Pancreas (tissue), 10 donors: ENCODE results near the gene GABRR2. TPM values are rescaled to one million over a fixed set of nuclear protein-coding genes. Genes with fewer than 3 reads are reported as not detected.

ENCODE experiments used
- ATAC-seq, 4 donors: fragments of 200-7000 bp; cut with Tn5 transposase; one replicate each; pipeline versions ENCODE4 v1.8.0 to v1.9.1; 2020; ENCODE audit warnings: mild to moderate bottlenecking in 4 of 4, moderate library complexity in 4 of 4
- DNase-seq, 6 donors: peaks; one replicate each; pipeline ENCODE4 v3.0.0-alpha.2; 2020
- FAIRE-seq: peaks from 2 replicates; lab custom pipeline; 2012; peaks lifted over from hg19 to GRCh38; lab: Jason Lieb, UNC
- H3K27ac ChIP-seq, 4 donors: fragments of 200-600 bp; sonication (generic); 1 replicate in 3 of 4; 2 replicates in 1 of 4; pipeline versions ENCODE4 v1.5.0 to v1.8.0; 2020
- H3K27me3 ChIP-seq, 4 donors: fragments of 200-600 bp; one replicate each; pipeline ENCODE4 v1.8.0; 2021
- H3K36me3 ChIP-seq, 3 donors: fragments of 200-600 bp; sonication (generic) in 1 of 3; one replicate each; pipeline versions ENCODE4 v1.5.0 to v1.8.0; 2020 to 2021
- H3K4me1 ChIP-seq, 3 donors: fragments of 200-600 bp; one replicate each; pipeline ENCODE4 v1.8.0; 2021
- H3K4me3 ChIP-seq, 4 donors: fragments of 200-600 bp; sonication (generic) in 2 of 4; one replicate each; pipeline versions ENCODE4 v1.5.0 to v1.8.0; 2020 to 2021
- H3K9me3 ChIP-seq, 4 donors: fragments of 200-600 bp; one replicate each; pipeline ENCODE4 v1.8.0; 2021
- CTCF ChIP-seq, 4 donors: fragments of 200-600 bp; sonication (generic) in 3 of 4; IDR thresholded peaks; one replicate each; pipeline versions ENCODE4 v1.5.0 to v1.8.0; 2021; ENCODE audit warnings: antibody characterized with exemption in 4 of 4
- WGBS, 2 donors: extraction: QIAGEN DNeasy Blood & Tissue Kit; methylation state at CpG; one replicate each; pipeline ENCODE4 v1.1.7; 2013; 5-methylcytosine and 5-hydroxymethylcytosine counted together
- intact Hi-C, 3 donors: fragments of 100-400 bp; cut with DNase I; formaldehyde crosslinking; loops; one replicate each; pipeline versions ENCODE4 v1.11.1 to v1.14.2; 2022
- polyA plus RNA-seq, 2 donors: library from polyadenylated mRNA; stranded (reverse); fragments of 200-250 nt; gene quantifications; one replicate each; pipeline ENCODE4 v1.2.3, GENCODE V29; 2013
- total RNA-seq, 6 donors: library from RNA; stranded (reverse); fragmentation: NEBNext Ultra II Directional in 4 of 6; extraction: Animal tissue kit (Norgen Biotek cat#: 25700) in 4 of 6; gene quantifications; one replicate each; pipeline versions ENCODE4 v1.2.1 to v1.2.4, GENCODE V29; 2021 to 2023
- donor health status: healthy with polysubstance abuse.
- donor health status: DM: no; HTN: no; CAD: no; lungs with moderate emphysema.
- donor health status: DM: no; HTN: no; CAD: no.
- donor health status: control.
- donor health status: control.
- donor health status: Bipolar disorder and iron deficiency.
- donor health status: DM: yes; HTN: yes; CAD: no.
- donor health status: DM: no; HTN: no; CAD: no.
- donor health status: DM: no; HTN: no; CAD: no.
- donor health status: DM: yes; HTN: yes; CAD: no.

GABRR2 gene
- total and polyA plus RNA-seq, 8 donors: 0.14 to 0.75 (median 0.27) TPM; not detected in 1

- Histone ChIP-seq H3K9me3 (no peaks in the 10 kb centered on the region), H3K4me1 (peaks cover 6 to 28% (median 7%) of the 10 kb centered on the region in 3 donors), H3K4me3 (no peak overlapping the region), H3K27ac (no peak overlapping the region), H3K27me3 (no peaks in the 10 kb centered on the region), H3K36me3 (no peaks in the 10 kb centered on the region)
- TF ChIP-seq CTCF (IDR thresholded peaks at IDR 0.05): no peak
- ATAC-seq (no peak), DNase-seq (no peak), FAIRE-seq (no peak)
- WGBS, 2 donors: 97 to 99% methylated on average over 1 of the region's 1 CpG
- intact Hi-C loops: no loop called here
Observed at GRCh38 chr6:89348372-89348771, 33.3 kb upstream of the GABRR2 start.

- Histone ChIP-seq H3K4me1 (peaks cover 6 to 28% (median 7%) of the 10 kb centered on the region in 3 donors), H3K9me3 (no peaks in the 10 kb centered on the region), H3K36me3 (no peaks in the 10 kb centered on the region), H3K4me3 (no peak overlapping the region), H3K27ac (no peak overlapping the region), H3K27me3 (no peaks in the 10 kb centered on the region)
- FAIRE-seq: no peak
- 23 to 43% methylated on average over 2 of the region's 2 CpGs for WGBS, 2 donors
- peak in 3 of 4 donors; percentile 2 to 17 (median 5) for ATAC-seq
- intact Hi-C loops: no loop called here
- DNase-seq: peak in 3 of 6 donors; percentile 17 to 28 (median 21)
- no peak for TF ChIP-seq CTCF (IDR thresholded peaks at IDR 0.05)
Observed at GRCh38 chr6:89347825-89348224, 32.7 kb upstream of the GABRR2 start.

GRCh38 chr6:89346433-89346832, 31.3 kb upstream of the GABRR2 start:
- no peaks in the 10 kb centered on the region for H3K27me3 ChIP-seq
- TF ChIP-seq CTCF (IDR thresholded peaks at IDR 0.05): no peak
- DNase-seq: no peak
- 91 to 93% methylated on average over 4 of the region's 4 CpGs for WGBS, 2 donors
- intact Hi-C loops: no loop called here
- peaks cover 0 to 8% (median 0%) of the 10 kb centered on the region in 3 donors for H3K36me3 ChIP-seq
- peaks cover 6 to 27% (median 7%) of the 10 kb centered on the region in 3 donors for H3K4me1 ChIP-seq
- no peak for ATAC-seq
- no peaks in the 10 kb centered on the region for H3K9me3 ChIP-seq
- FAIRE-seq: no peak
- H3K4me3 ChIP-seq: no peak overlapping the region
- no peak overlapping the region for H3K27ac ChIP-seq

GRCh38 chr6:89339565-89339964, 24.5 kb upstream of the GABRR2 start:
- H3K27me3 ChIP-seq: no peaks in the 10 kb centered on the region
- intact Hi-C loops: no loop called here
- no peak overlapping the region for H3K4me3 ChIP-seq
- DNase-seq: no peak
- TF ChIP-seq CTCF (IDR thresholded peaks at IDR 0.05): no peak
- 95 to 98% methylated on average over 2 of the region's 2 CpGs for WGBS, 2 donors
- peaks cover 0 to 32% (median 8%) of the 10 kb centered on the region in 3 donors for H3K36me3 ChIP-seq
- no peak for ATAC-seq
- no peak overlapping the region for H3K27ac ChIP-seq
- no peaks in the 10 kb centered on the region for H3K4me1 ChIP-seq
- FAIRE-seq: no peak
- H3K9me3 ChIP-seq: no peaks in the 10 kb centered on the region

- FAIRE-seq (no peak), DNase-seq (no peak), ATAC-seq (no peak)
- intact Hi-C loops: no loop called here
- no peak for TF ChIP-seq CTCF (IDR thresholded peaks at IDR 0.05)
- no peaks in the 10 kb centered on the region for H3K4me1 ChIP-seq
- no peaks in the 10 kb centered on the region for H3K9me3 ChIP-seq
- H3K27me3 ChIP-seq: no peaks in the 10 kb centered on the region
- H3K4me3 ChIP-seq: no peak overlapping the region
- H3K36me3 ChIP-seq: peaks cover 0 to 28% (median 20%) of the 10 kb centered on the region in 3 donors
- WGBS, 2 donors: 89 to 92% methylated on average over 3 of the region's 3 CpGs
- no peak overlapping the region for H3K27ac ChIP-seq
Observed at GRCh38 chr6:89335164-89335563, 20.1 kb upstream of the GABRR2 start.
